A549 (cell line): Measurements from ENCODE around the gene HECTD4. TPM values are rescaled to one million over a fixed set of nuclear protein-coding genes. Genes with fewer than 3 reads are reported as not detected.
"Not testable (repeated sequence)": the region's sequence is repeated elsewhere in the genome, so short reads cannot be mapped to it uniquely, and the experiment has no call there.

Source experiments
- ATAC-seq, 2 experiments: fragments of 200-7000 bp in 1 of 2; fragments of >200 bp in 1 of 2; cut with Nextera tagmentation in 1 of 2; cut with Tn5 transposase in 1 of 2; 3 replicates each; pipeline versions ENCODE4 v1.8.0 to v1.9.1; 2018 to 2020; ENCODE audit warnings: mild to moderate bottlenecking in 1 of 2, moderate library complexity in 1 of 2
- CTCF ChIA-PET: fragments of 300-600 bp; sonication (Branson Sonifier 250); formaldehyde crosslinking; extraction: SDS; loops from one replicate; lab custom pipeline; 2021; ENCODE audit warnings: antibody characterized with exemption, inconsistent platforms; lab: Yijun Ruan, JAX
- POLR2A ChIA-PET: fragments of 350-600 bp; formaldehyde crosslinking; extraction: SDS; loops from one replicate; lab custom pipeline; 2021; ENCODE audit warnings: antibody characterized with exemption, inconsistent platforms; lab: Yijun Ruan, JAX
- DNase-seq, 2 experiments: peaks; one replicate each; pipeline versions ENCODE4 v3.0.0 to v3.0.0-alpha.2; 2011 to 2016; ENCODE audit warnings: low read depth in 1 of 2, low spot score in 1 of 2
- FAIRE-seq: peaks from 2 replicates; lab custom pipeline; 2011; peaks lifted over from hg19 to GRCh38; lab: Jason Lieb, UNC
- H3K27ac ChIP-seq, 2 experiments: fragments of >200 bp; sonication (Bioruptor Twin); formaldehyde crosslinking; 3 replicates each; pipeline ENCODE4 v1.5.1; 2016 to 2017
- H3K4me1 ChIP-seq: fragments of >200 bp; sonication (Bioruptor Twin); formaldehyde crosslinking; 3 replicates; pipeline ENCODE4 v1.6.1; 2016
- H3K4me2 ChIP-seq: fragments of >200 bp; sonication (Bioruptor Twin); formaldehyde crosslinking; 3 replicates; pipeline ENCODE4 v1.6.1; 2016
- H3K4me3 ChIP-seq: fragments of >200 bp; sonication (Bioruptor Twin); formaldehyde crosslinking; 3 replicates; pipeline ENCODE4 v1.5.1; 2016
- H3K9me3 ChIP-seq: fragments of >200 bp; sonication (Bioruptor Twin); formaldehyde crosslinking; 3 replicates; pipeline ENCODE4 v1.6.1; 2016
- CBX8 ChIP-seq: fragments of 200-600 bp; sonication (generic); IDR thresholded peaks from 2 replicates; pipeline ENCODE4 v1.6.1; 2016
- CHD4 ChIP-seq: fragments of 200-600 bp; sonication (generic); IDR thresholded peaks from 2 replicates; pipeline ENCODE4 v1.6.1; 2016; ENCODE audit warnings: antibody characterized with exemption, mild to moderate bottlenecking, borderline replicate concordance
- EHF ChIP-seq: fragments of 250-450 bp; sonication (Bioruptor Pico); IDR thresholded peaks from 2 replicates; pipeline ENCODE4 v1.5.0; 2020; ENCODE audit warnings: mild to moderate bottlenecking
- ESRRA ChIP-seq: fragments of 150-350 bp; IDR thresholded peaks from 2 replicates; pipeline ENCODE4 v1.6.1; 2014; ENCODE audit warnings: mild to moderate bottlenecking, low read length, borderline replicate concordance
- FOXS1 ChIP-seq: fragments of 250-450 bp; sonication (Bioruptor Pico); IDR thresholded peaks from 2 replicates; pipeline ENCODE4 v1.5.0; 2020; ENCODE audit warnings: mild to moderate bottlenecking, moderate library complexity
- HES2 ChIP-seq: fragments of >200 bp; sonication (Bioruptor Twin); formaldehyde crosslinking; IDR thresholded peaks from 2 replicates; pipeline ENCODE4 v1.6.1; 2016
- HEYL ChIP-seq: fragments of 250-450 bp; sonication (Bioruptor Pico); IDR thresholded peaks from 2 replicates; pipeline ENCODE4 v1.8.0; 2021; ENCODE audit warnings: mild to moderate bottlenecking, moderate library complexity
- HOXB13 ChIP-seq: fragments of 250-450 bp; sonication (Bioruptor Pico); IDR thresholded peaks from 2 replicates; pipeline ENCODE4 v1.5.0; 2020; ENCODE audit warnings: low read depth, mild to moderate bottlenecking, moderate library complexity
- HOXB5 ChIP-seq: fragments of 250-450 bp; sonication (Bioruptor Pico); IDR thresholded peaks from 2 replicates; pipeline ENCODE4 v1.5.0; 2020; ENCODE audit warnings: mild to moderate bottlenecking, moderate library complexity
- JUNB ChIP-seq: fragments of >200 bp; sonication (Bioruptor Twin); formaldehyde crosslinking; IDR thresholded peaks from 2 replicates; pipeline ENCODE4 v1.6.1; 2016
- KDM5A ChIP-seq: fragments of 200-600 bp; sonication (generic); IDR thresholded peaks from 2 replicates; pipeline ENCODE4 v1.6.1; 2016; ENCODE audit warnings: antibody characterized with exemption, mild to moderate bottlenecking
- MAZ ChIP-seq: fragments of 150-350 bp; IDR thresholded peaks from 2 replicates; pipeline ENCODE4 v1.6.1; 2014; ENCODE audit warnings: antibody characterized with exemption, low read depth, low read length, borderline replicate concordance
- NPAS2 ChIP-seq: fragments of 250-450 bp; sonication (Bioruptor Pico); IDR thresholded peaks from 2 replicates; pipeline ENCODE4 v1.8.0; 2022; ENCODE audit warnings: mild to moderate bottlenecking, moderate library complexity, borderline replicate concordance
- NR3C1 ChIP-seq: fragments of >200 bp; sonication (Bioruptor Twin); formaldehyde crosslinking; IDR thresholded peaks from 3 replicates; pipeline ENCODE4 v1.6.1; 2017
- RAD21 ChIP-seq, 2 experiments: fragments of >200 bp in 1 of 2; sonication (Bioruptor Twin) in 1 of 2; formaldehyde crosslinking in 1 of 2; IDR thresholded peaks in 1 of 2; conservative IDR thresholded peaks in 1 of 2; 2 replicates in 1 of 2; 3 replicates in 1 of 2; pipeline ENCODE4 v1.6.1; 2012 to 2018; ENCODE audit warnings: inconsistent platforms in 1 of 2
- RARB ChIP-seq: fragments of 250-450 bp; sonication (Bioruptor Pico); IDR thresholded peaks from 2 replicates; pipeline ENCODE4 v1.8.0; 2021; ENCODE audit warnings: mild to moderate bottlenecking, moderate library complexity
- TFCP2L1 ChIP-seq: fragments of 250-450 bp; sonication (Bioruptor Pico); IDR thresholded peaks from 2 replicates; pipeline ENCODE4 v1.5.0; 2021; ENCODE audit warnings: mild to moderate bottlenecking
- TP53 ChIP-seq: fragments of 250-450 bp; sonication (Bioruptor Pico); IDR thresholded peaks from 2 replicates; pipeline ENCODE4 v1.5.0; 2021; ENCODE audit warnings: mild to moderate bottlenecking, moderate library complexity
- ZC3H11A ChIP-seq: fragments of 450-650 bp; IDR thresholded peaks from 2 replicates; pipeline ENCODE4 v1.6.1; 2014; ENCODE audit warnings: antibody characterized with exemption, mild to moderate bottlenecking
- WGBS: methylation state at CpG from one replicate; pipeline ENCODE4 v1.1.6; 2017; ENCODE audit errors: missing lambda C conversion rate; 5-methylcytosine and 5-hydroxymethylcytosine counted together
- polyA plus RNA-seq, 4 experiments: library from polyadenylated mRNA; depleted of rRNA in 3 of 4; stranded (reverse); fragments of >200 nt; fragmentation: RNase III in 1 of 4; extraction: RNeasy Plus Mini Kit Qiagen cat#74134 plus additional on column Dnase treatment in 1 of 4; gene quantifications; 2 replicates in 3 of 4; 3 replicates in 1 of 4; pipeline ENCODE4 v1.2.3, GENCODE V29; 2011 to 2017
- TF ChIP-seq, protein P1 (sequence below): fragments of >200 bp; sonication (Bioruptor Twin); formaldehyde crosslinking; IDR thresholded peaks from 3 replicates; pipeline ENCODE4 v1.5.1; 2016
- TF ChIP-seq, protein P2 (sequence below): IDR thresholded peaks from 2 replicates; pipeline ENCODE4 v1.6.1; 2012

The HECTD4 gene
- polyA plus RNA-seq, 2 of the 4 experiments (the other 2 are of a cell fraction), result 9.9 to 14.7 TPM

- FAIRE-seq (no peak), DNase-seq (peak; percentile 35 to 37), ATAC-seq (peak; percentile 84 to 93; a peak in 5 of 6 replicates)
- Histone ChIP-seq H3K4me1 (no peaks in the 10 kb centered on the region), H3K4me3 (no peak overlapping the region), H3K4me2 (no peak overlapping the region), H3K9me3 (no peaks in the 10 kb centered on the region), H3K27ac (no peak overlapping the region)
- WGBS, result 91% methylated on average over 3 of the region's 3 CpGs
- ChIA-PET POLR2A (no interaction called here), CTCF (interaction anchor here (0.6 to 1.7 kb wide), 3 partner anchors 63 to 150 kb away, joined by 3 to 4 read pairs (median 3); no protein-coding TSS in a partner anchor)
- no peak for TF ChIP-seq NPAS2 (CRISPR knock-in tag)
- TF ChIP-seq, protein P1, sequence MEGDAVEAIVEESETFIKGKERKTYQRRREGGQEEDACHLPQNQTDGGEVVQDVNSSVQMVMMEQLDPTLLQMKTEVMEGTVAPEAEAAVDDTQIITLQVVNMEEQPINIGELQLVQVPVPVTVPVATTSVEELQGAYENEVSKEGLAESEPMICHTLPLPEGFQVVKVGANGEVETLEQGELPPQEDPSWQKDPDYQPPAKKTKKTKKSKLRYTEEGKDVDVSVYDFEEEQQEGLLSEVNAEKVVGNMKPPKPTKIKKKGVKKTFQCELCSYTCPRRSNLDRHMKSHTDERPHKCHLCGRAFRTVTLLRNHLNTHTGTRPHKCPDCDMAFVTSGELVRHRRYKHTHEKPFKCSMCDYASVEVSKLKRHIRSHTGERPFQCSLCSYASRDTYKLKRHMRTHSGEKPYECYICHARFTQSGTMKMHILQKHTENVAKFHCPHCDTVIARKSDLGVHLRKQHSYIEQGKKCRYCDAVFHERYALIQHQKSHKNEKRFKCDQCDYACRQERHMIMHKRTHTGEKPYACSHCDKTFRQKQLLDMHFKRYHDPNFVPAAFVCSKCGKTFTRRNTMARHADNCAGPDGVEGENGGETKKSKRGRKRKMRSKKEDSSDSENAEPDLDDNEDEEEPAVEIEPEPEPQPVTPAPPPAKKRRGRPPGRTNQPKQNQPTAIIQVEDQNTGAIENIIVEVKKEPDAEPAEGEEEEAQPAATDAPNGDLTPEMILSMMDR, result peak; percentile 15; the same call in 1 of the 3 replicates
- no peak for TF ChIP-seq RARB (CRISPR knock-in tag)
- peak in 1 of 2 experiments; percentile 30; a peak in 2 of 5 replicates for TF ChIP-seq RAD21 (conservative IDR thresholded peaks at IDR 0.05 in 1 of 2, IDR thresholded peaks at IDR 0.05 in 1 of 2)
- no peak for TF ChIP-seq TFCP2L1 (CRISPR knock-in tag)
- TF ChIP-seq KDM5A, result no peak
Observed at GRCh38 chr12:112261559-112261958, 120.7 kb downstream of the HECTD4 start.

GRCh38 chr12:112258926-112259325, 123.3 kb downstream of the HECTD4 start:
- WGBS, result 100% methylated on average over 1 of the region's 1 CpG
- no peaks in the 10 kb centered on the region for H3K9me3 ChIP-seq
- DNase-seq (no peak), ATAC-seq (no peak), FAIRE-seq (no peak)
- POLR2A ChIA-PET, result no interaction called here
- TF ChIP-seq TP53, result no peak
- TF ChIP-seq JUNB, result no peak
- TF ChIP-seq HOXB5 (CRISPR knock-in tag), result no peak
- no peak for TF ChIP-seq CHD4
- H3K4me2 ChIP-seq, result no peak overlapping the region
- H3K27ac ChIP-seq, result no peak overlapping the region
- CTCF ChIA-PET, result no interaction called here
- no peak overlapping the region for H3K4me3 ChIP-seq
- H3K4me1 ChIP-seq, result no peaks in the 10 kb centered on the region

DNA sequence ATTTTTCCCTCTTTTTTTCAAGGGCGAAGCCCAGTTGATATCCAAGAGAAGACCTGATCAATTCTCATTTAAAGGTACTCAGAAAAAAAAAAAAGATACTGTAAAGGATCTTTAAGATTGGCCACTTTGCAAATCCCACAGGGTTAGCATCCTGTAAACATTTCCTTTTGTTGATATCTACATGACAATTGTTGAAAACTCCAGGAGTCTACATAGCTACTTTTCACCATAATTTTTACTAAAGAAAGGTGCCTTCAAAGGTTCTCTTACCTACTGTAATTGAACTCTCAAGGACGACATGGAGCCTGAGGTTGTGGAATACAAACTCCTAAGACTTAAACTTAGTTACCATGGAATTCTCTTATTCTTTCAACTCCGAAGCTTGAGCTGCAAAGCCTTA, 125.5 kb downstream of the HECTD4 start:
- POLR2A ChIA-PET, result no interaction called here
- no peak for FAIRE-seq
- Histone ChIP-seq H3K4me1 (peaks cover 3% of the 10 kb centered on the region; the same call in 1 of the 3 replicates), H3K27ac (no peak overlapping the region), H3K4me3 (no peak overlapping the region), H3K4me2 (no peak overlapping the region), H3K9me3 (no peaks in the 10 kb centered on the region)
- DNase-seq, result no peak
- CTCF ChIA-PET, result interaction anchor here (0.6 to 1.3 kb wide), 5 partner anchors 16 to 131 kb away, joined by 3 read pairs; no protein-coding TSS in a partner anchor
- 90% methylated on average over 3 of the region's 3 CpGs for WGBS
- no peak for ATAC-seq
- TF ChIP-seq HOXB13 (CRISPR knock-in tag) (no peak), EHF (CRISPR knock-in tag) (no peak), HES2 (no peak), FOXS1 (CRISPR knock-in tag) (no peak), MAZ (no peak), CBX8 (no peak)

GRCh38 chr12:112252184-112252583, 130.0 kb downstream of the HECTD4 start:
- WGBS, result 85% methylated on average over 4 of the region's 4 CpGs
- no peaks in the 10 kb centered on the region for H3K9me3 ChIP-seq
- TF ChIP-seq FOXS1 (CRISPR knock-in tag) (no peak), ZC3H11A (no peak), CHD4 (no peak), NR3C1 (no peak), ESRRA (no peak), HEYL (no peak), JUNB (no peak)
- TF ChIP-seq, protein P2, sequence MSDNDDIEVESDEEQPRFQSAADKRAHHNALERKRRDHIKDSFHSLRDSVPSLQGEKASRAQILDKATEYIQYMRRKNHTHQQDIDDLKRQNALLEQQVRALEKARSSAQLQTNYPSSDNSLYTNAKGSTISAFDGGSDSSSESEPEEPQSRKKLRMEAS, result no peak
- DNase-seq (no peak), FAIRE-seq (no peak), ATAC-seq (no peak)
- no peak overlapping the region; a peak in 1 of 6 replicates for H3K27ac ChIP-seq
- peaks cover 3% of the 10 kb centered on the region; the same call in 1 of the 3 replicates for H3K4me1 ChIP-seq
- H3K4me3 ChIP-seq, result no peak overlapping the region
- ChIA-PET CTCF (interaction anchor here (1.4 kb wide), 1 partner anchor 10 kb away, joined by 4 read pairs; no protein-coding TSS in a partner anchor), POLR2A (no interaction called here)
- no peak overlapping the region for H3K4me2 ChIP-seq

GRCh38 chr12:112244902-112245301, 137.3 kb downstream of the HECTD4 start:
- H3K4me3 ChIP-seq, H3K4me1 ChIP-seq, POLR2A ChIA-PET, H3K9me3 ChIP-seq, H3K4me2 ChIP-seq, ATAC-seq, DNase-seq, H3K27ac ChIP-seq, FAIRE-seq: not testable (repeated sequence)
- 93% methylated on average over 1 of the region's 1 CpG for WGBS
- CTCF ChIA-PET, result interaction anchor here (2.4 kb wide), 1 partner anchor 10 kb away, joined by 9 read pairs; no protein-coding TSS in a partner anchor
